H9 (cell line): ENCODE measurements around the gene MS4A4A. TPM values are rescaled to one million over a fixed set of nuclear protein-coding genes. Genes with fewer than 3 reads are reported as not detected.

Experiments used
- DNase-seq: peaks from one replicate; pipeline ENCODE4 v3.0.0-alpha.2; 2017
- H2AFZ ChIP-seq: one replicate; pipeline ENCODE4 v1.6.1; 2013; ENCODE audit warnings: mild to moderate bottlenecking, low read length, control low read depth, moderate library complexity
- H2AK5ac ChIP-seq: 2 replicates; pipeline ENCODE4 v1.6.1; 2013; ENCODE audit warnings: low read length, control low read depth, mixed read lengths; ENCODE audit not compliant: insufficient read length
- H2BK120ac ChIP-seq: one replicate; pipeline ENCODE4 v1.6.1; 2013; ENCODE audit warnings: low read depth, mild to moderate bottlenecking, low read length, control low read depth, inconsistent platforms; ENCODE audit not compliant: poor library complexity, severe bottlenecking
- H2BK12ac ChIP-seq: 2 replicates; pipeline ENCODE4 v1.6.1; 2013; ENCODE audit warnings: low read length, control low read depth, mixed read lengths, low read depth; ENCODE audit not compliant: insufficient read length
- H2BK15ac ChIP-seq: 2 replicates; pipeline ENCODE4 v1.6.1; 2013; ENCODE audit warnings: low read depth, low read length, control low read depth
- H2BK20ac ChIP-seq: one replicate; pipeline ENCODE4 v1.6.1; 2013; ENCODE audit warnings: low read depth, mild to moderate bottlenecking, low read length, control low read depth, inconsistent platforms; ENCODE audit not compliant: poor library complexity, severe bottlenecking
- H2BK5ac ChIP-seq: 2 replicates; pipeline ENCODE4 v1.6.1; 2013; ENCODE audit warnings: low read length, control low read depth, mixed read lengths; ENCODE audit not compliant: insufficient read length
- H3K14ac ChIP-seq: 2 replicates; pipeline ENCODE4 v1.6.1; 2013; ENCODE audit warnings: low read length, control low read depth; ENCODE audit not compliant: insufficient read depth
- H3K18ac ChIP-seq: 2 replicates; pipeline ENCODE4 v1.6.1; 2013; ENCODE audit warnings: low read depth, mild to moderate bottlenecking, mixed read lengths, low read length, control low read depth; ENCODE audit not compliant: insufficient read length
- H3K23ac ChIP-seq: 2 replicates; pipeline ENCODE4 v1.6.1; 2013; ENCODE audit warnings: low read length, control low read depth, mixed read lengths, low read depth; ENCODE audit not compliant: insufficient read length
- H3K23me2 ChIP-seq: 2 replicates; pipeline ENCODE4 v1.6.1; 2013; ENCODE audit warnings: low read depth, mild to moderate bottlenecking, mixed read lengths, low read length, control low read depth; ENCODE audit not compliant: insufficient read length, poor library complexity, severe bottlenecking
- H3K27ac ChIP-seq: 2 replicates; pipeline ENCODE4 v1.5.1; 2013; ENCODE audit warnings: low read length, control low read depth, mixed read lengths, low read depth; ENCODE audit not compliant: insufficient read length
- H3K27me3 ChIP-seq: 2 replicates; pipeline ENCODE4 v1.6.1; 2013; ENCODE audit warnings: low read length, control low read depth, inconsistent platforms; ENCODE audit not compliant: insufficient read depth
- H3K4ac ChIP-seq: 2 replicates; pipeline ENCODE4 v1.6.1; 2013; ENCODE audit warnings: low read depth, mild to moderate bottlenecking, control low read depth, inconsistent platforms, low read length, moderate library complexity
- H3K4me1 ChIP-seq: 2 replicates; pipeline ENCODE4 v1.6.1; 2013; ENCODE audit warnings: low read length, control low read depth, inconsistent platforms; ENCODE audit not compliant: insufficient read depth
- H3K4me2 ChIP-seq: 2 replicates; pipeline ENCODE4 v1.6.1; 2013; ENCODE audit warnings: low read length, control low read depth, mixed read lengths; ENCODE audit not compliant: insufficient read length, insufficient read depth
- H3K56ac ChIP-seq: 2 replicates; pipeline ENCODE4 v1.6.1; 2013; ENCODE audit warnings: low read depth, mild to moderate bottlenecking, mixed read lengths, low read length, control low read depth; ENCODE audit not compliant: insufficient read length
- H3K79me1 ChIP-seq: 2 replicates; pipeline ENCODE4 v1.6.1; 2013; ENCODE audit warnings: low read depth, mild to moderate bottlenecking, moderate library complexity, low read length, control low read depth, inconsistent platforms; ENCODE audit not compliant: insufficient read depth, poor library complexity, severe bottlenecking
- H3K79me2 ChIP-seq: 2 replicates; pipeline ENCODE4 v1.6.1; 2013; ENCODE audit warnings: low read length, control low read depth, inconsistent platforms; ENCODE audit not compliant: insufficient read depth
- H3K9ac ChIP-seq: 2 replicates; pipeline ENCODE4 v1.6.1; 2013; ENCODE audit warnings: low read length, control low read depth, mixed read lengths; ENCODE audit not compliant: insufficient read length; ENCODE audit errors: extremely low read depth
- H3K9me3 ChIP-seq: one replicate; pipeline ENCODE4 v1.6.1; 2013; ENCODE audit warnings: low read depth, low read length, inconsistent platforms; ENCODE audit not compliant: control insufficient read depth
- H3T11ph ChIP-seq: one replicate; pipeline ENCODE4 v1.6.1; 2013; ENCODE audit warnings: mild to moderate bottlenecking, low read length, control low read depth, inconsistent platforms
- H4K20me1 ChIP-seq: one replicate; pipeline ENCODE4 v1.6.1; 2013; ENCODE audit not compliant: control insufficient read depth, insufficient read length, insufficient read depth
- H4K5ac ChIP-seq: 2 replicates; pipeline ENCODE4 v1.6.1; 2013; ENCODE audit warnings: low read depth, mild to moderate bottlenecking, mixed read lengths, low read length, control low read depth; ENCODE audit not compliant: insufficient read length
- H4K8ac ChIP-seq: replicated peaks from 2 replicates; pipeline ENCODE4 v1.6.1; 2013; ENCODE audit warnings: low read length, control low read depth, mixed read lengths, low read depth; ENCODE audit not compliant: insufficient read length
- H4K91ac ChIP-seq: 2 replicates; pipeline ENCODE4 v1.6.1; 2013; ENCODE audit warnings: low read depth, mild to moderate bottlenecking, moderate library complexity, mixed read lengths, low read length, control low read depth; ENCODE audit not compliant: insufficient read length
- H3K27ac Mint-ChIP-seq, 3 experiments: 2 replicates in 2 of 3; 3 replicates in 1 of 3; pipeline ENCODE4 v1.8.0; 2020 to 2021; ENCODE audit warnings: mixed read lengths in 3 of 3, mild to moderate bottlenecking in 1 of 3, moderate library complexity in 1 of 3
- H3K27me3 Mint-ChIP-seq: 2 replicates; pipeline ENCODE4 v1.8.0; 2021; ENCODE audit warnings: low read depth, mild to moderate bottlenecking, moderate library complexity, mixed read lengths
- H3K36me3 Mint-ChIP-seq, 3 experiments: 2 replicates in 2 of 3; 3 replicates in 1 of 3; pipeline ENCODE4 v1.8.0; 2020 to 2021; ENCODE audit warnings: low read depth in 3 of 3, mixed read lengths in 3 of 3; ENCODE audit not compliant: insufficient read depth in 1 of 3
- H3K4me1 Mint-ChIP-seq, 2 experiments: 2 replicates each; pipeline ENCODE4 v1.8.0; 2020; ENCODE audit warnings: mixed read lengths in 2 of 2
- H3K4me3 Mint-ChIP-seq, 2 experiments: 2 replicates in 1 of 2; 3 replicates in 1 of 2; pipeline ENCODE4 v1.8.0; 2020 to 2021; ENCODE audit warnings: mild to moderate bottlenecking in 2 of 2, mixed read lengths in 2 of 2, moderate library complexity in 1 of 2
- H3K9me3 Mint-ChIP-seq, 2 experiments: 2 replicates in 1 of 2; 3 replicates in 1 of 2; pipeline ENCODE4 v1.8.0; 2020; ENCODE audit warnings: mild to moderate bottlenecking in 2 of 2, mixed read lengths in 2 of 2, moderate library complexity in 1 of 2
- WGBS: extraction: QIAGEN DNeasy Blood & Tissue Kit; methylation state at CpG from one replicate; pipeline ENCODE4 v1.1.7; 2013; ENCODE audit warnings: missing lambda C conversion rate, low lambda C conversion rate, mixed read lengths; ENCODE audit not compliant: insufficient read length; ENCODE audit errors: extremely low coverage; 5-methylcytosine and 5-hydroxymethylcytosine counted together
- total RNA-seq: library from RNA; stranded (reverse); gene quantifications from 2 replicates; pipeline ENCODE4 v1.2.1, GENCODE V29; 2021
- TF ChIP-seq, protein P1 (sequence below): fragments of 200-600 bp; sonication (generic); conservative IDR thresholded peaks from 3 replicates; pipeline ENCODE4 v1.8.0; 2021; ENCODE audit warnings: antibody characterized with exemption, mild to moderate bottlenecking

Gene MS4A4A
- total RNA-seq, 1 experiment from 2014 or later: not detected

DNA sequence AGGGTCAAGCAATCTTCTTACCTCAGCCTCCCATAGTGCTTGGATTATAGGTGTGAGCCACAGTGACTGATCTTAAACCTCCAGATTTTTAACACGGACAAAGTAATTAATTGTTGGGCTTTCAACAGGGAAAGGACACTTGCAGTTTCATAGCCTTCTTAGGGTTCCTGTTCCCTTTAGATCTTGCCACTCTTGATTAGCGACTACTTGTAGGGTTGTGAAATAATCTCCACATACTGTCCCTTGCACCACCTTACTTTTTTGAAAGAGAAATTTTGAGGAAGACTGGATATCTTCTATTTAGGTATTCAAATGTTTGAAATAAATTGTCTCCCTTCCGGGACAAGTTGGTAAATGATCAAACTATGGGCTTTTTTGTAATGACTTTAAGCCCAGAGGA lies 45.1 kb upstream of the MS4A4A start:
- no peak for DNase-seq
- no peak overlapping the region for H3K27ac Mint-ChIP-seq
- no peak overlapping the region for H2BK120ac ChIP-seq
- no peak overlapping the region for H3K4ac ChIP-seq
- H4K91ac ChIP-seq: no peak overlapping the region
- no peak overlapping the region for H3K56ac ChIP-seq
- H3K9me3 Mint-ChIP-seq: peaks cover 1 to 3% of the 10 kb centered on the region in 2 experiments; a peak in 2 of 5 replicates
- no peaks in the 10 kb centered on the region; the same call in 1 of the 2 replicates for H3K79me2 ChIP-seq
- no peaks in the 10 kb centered on the region for H3K4me1 ChIP-seq
- no peaks in the 10 kb centered on the region for H3K4me1 Mint-ChIP-seq
- H4K5ac ChIP-seq: no peak overlapping the region
- H3K4me2 ChIP-seq: no peak overlapping the region
- H3K14ac ChIP-seq: no peak overlapping the region
- H3K9me3 ChIP-seq: no peaks in the 10 kb centered on the region
- H3K27me3 ChIP-seq: no peaks in the 10 kb centered on the region
- H2BK5ac ChIP-seq: no peak overlapping the region
- H3K36me3 Mint-ChIP-seq: no peaks in the 10 kb centered on the region
- no peak overlapping the region for H2BK15ac ChIP-seq
- H3K9ac ChIP-seq: no peak overlapping the region
- H3K23me2 ChIP-seq: no peaks in the 10 kb centered on the region
- H4K20me1 ChIP-seq: no peaks in the 10 kb centered on the region
- H2BK20ac ChIP-seq: no peak overlapping the region
- H2AK5ac ChIP-seq: no peak overlapping the region
- no peaks in the 10 kb centered on the region for H3K27me3 Mint-ChIP-seq
- no peak overlapping the region for H3K23ac ChIP-seq
- TF ChIP-seq, protein P1, sequence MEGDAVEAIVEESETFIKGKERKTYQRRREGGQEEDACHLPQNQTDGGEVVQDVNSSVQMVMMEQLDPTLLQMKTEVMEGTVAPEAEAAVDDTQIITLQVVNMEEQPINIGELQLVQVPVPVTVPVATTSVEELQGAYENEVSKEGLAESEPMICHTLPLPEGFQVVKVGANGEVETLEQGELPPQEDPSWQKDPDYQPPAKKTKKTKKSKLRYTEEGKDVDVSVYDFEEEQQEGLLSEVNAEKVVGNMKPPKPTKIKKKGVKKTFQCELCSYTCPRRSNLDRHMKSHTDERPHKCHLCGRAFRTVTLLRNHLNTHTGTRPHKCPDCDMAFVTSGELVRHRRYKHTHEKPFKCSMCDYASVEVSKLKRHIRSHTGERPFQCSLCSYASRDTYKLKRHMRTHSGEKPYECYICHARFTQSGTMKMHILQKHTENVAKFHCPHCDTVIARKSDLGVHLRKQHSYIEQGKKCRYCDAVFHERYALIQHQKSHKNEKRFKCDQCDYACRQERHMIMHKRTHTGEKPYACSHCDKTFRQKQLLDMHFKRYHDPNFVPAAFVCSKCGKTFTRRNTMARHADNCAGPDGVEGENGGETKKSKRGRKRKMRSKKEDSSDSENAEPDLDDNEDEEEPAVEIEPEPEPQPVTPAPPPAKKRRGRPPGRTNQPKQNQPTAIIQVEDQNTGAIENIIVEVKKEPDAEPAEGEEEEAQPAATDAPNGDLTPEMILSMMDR: no peak
- H2AFZ ChIP-seq: no peak overlapping the region
- H2BK12ac ChIP-seq: no peak overlapping the region
- H3K18ac ChIP-seq: no peak overlapping the region
- no peak overlapping the region for H3T11ph ChIP-seq
- no peak overlapping the region for H4K8ac ChIP-seq
- H3K79me1 ChIP-seq: no peaks in the 10 kb centered on the region
- WGBS: no CpG with 5 or more reads among the region's 3 CpGs
- no peak overlapping the region for H3K27ac ChIP-seq
- H3K4me3 Mint-ChIP-seq: no peak overlapping the region
